ENCODE data around the gene EGLN1. TPM values are rescaled to one million over a fixed set of nuclear protein-coding genes. Genes with fewer than 3 reads are reported as not detected.

Gene EGLN1
- total and polyA plus RNA-seq, 2 of the 8 experiments (the other 6 are each of a cell fraction or from before 2014, with no cell fraction given): 4.0 to 6.4 TPM

- TF ChIP-seq E2F6 (IDR thresholded peaks at IDR 0.05): no peak
Observed at GRCh38 chr1:231318568-231318967, 103.5 kb downstream of the EGLN1 start (continued).

Measured in H1 (cell line).